Upper lobe of left lung (tissue), 6 donors: ENCODE data around the gene PCYOX1L. TPM values are rescaled to one million over a fixed set of nuclear protein-coding genes. Genes with fewer than 3 reads are reported as not detected.

Experiments used
- ATAC-seq, 2 donors: fragments of 200-7000 bp; cut with Tn5 transposase; one replicate each; pipeline ENCODE4 v1.9.1; 2022; ENCODE audit warnings: mild to moderate bottlenecking in 2 of 2, moderate library complexity in 2 of 2; ENCODE audit not compliant: low FRiP score in 2 of 2
- DNase-seq, 2 donors: peaks; one replicate each; pipeline ENCODE4 v3.0.0-alpha.2; 2019 to 2020
- H3K27ac ChIP-seq, 4 donors: fragments of 200-600 bp; sonication (generic); one replicate each; pipeline ENCODE4 v1.5.1; 2016 to 2019
- H3K27me3 ChIP-seq, 4 donors: fragments of 200-600 bp; sonication (generic); one replicate each; pipeline ENCODE4 v1.5.1; 2017 to 2019
- H3K36me3 ChIP-seq, 4 donors: fragments of 200-600 bp; sonication (generic); one replicate each; pipeline ENCODE4 v1.5.1; 2016 to 2019
- H3K4me1 ChIP-seq, 4 donors: fragments of 200-600 bp; sonication (generic); one replicate each; pipeline ENCODE4 v1.5.1; 2018 to 2019
- H3K4me3 ChIP-seq, 4 donors: fragments of 200-600 bp; sonication (generic); one replicate each; pipeline ENCODE4 v1.5.1; 2017 to 2019; ENCODE audit warnings: mild to moderate bottlenecking in 2 of 4, moderate library complexity in 1 of 4
- H3K9me3 ChIP-seq, 4 donors: fragments of 200-600 bp; sonication (generic); one replicate each; pipeline ENCODE4 v1.5.1; 2018 to 2019
- EP300 ChIP-seq, 4 donors: sonication (generic); formaldehyde crosslinking; IDR thresholded peaks; one replicate each; pipeline ENCODE4 v1.5.1; 2017; ENCODE audit warnings: antibody characterized with exemption in 4 of 4, control low read depth in 2 of 4
- POLR2A ChIP-seq, 4 donors: fragments of 450-650 bp; IDR thresholded peaks; one replicate each; pipeline ENCODE4 v1.5.1; 2016 to 2017; ENCODE audit warnings: antibody characterized with exemption in 4 of 4, mild to moderate bottlenecking in 2 of 4
- POLR2AphosphoS5 ChIP-seq, 2 donors: sonication (generic); formaldehyde crosslinking; IDR thresholded peaks; one replicate each; pipeline ENCODE4 v1.5.1; 2017; ENCODE audit warnings: antibody characterized with exemption in 2 of 2
- WGBS, 2 donors: methylation state at CpG; one replicate each; pipeline ENCODE4 v1.1.5; 2017 to 2018; 5-methylcytosine and 5-hydroxymethylcytosine counted together
- total RNA-seq, 6 donors: library from RNA; depleted of rRNA in 4 of 6; stranded (reverse); fragments of >200 nt in 4 of 6; gene quantifications; one replicate each; pipeline versions ENCODE4 v1.1.0 to v1.2.1, GENCODE V29; 2016 to 2021
- TF ChIP-seq, protein P1 (sequence below), 6 experiments: fragments of 450-650 bp in 4 of 6; fragments of 200-600 bp in 2 of 6; sonication (generic) in 2 of 6; IDR thresholded peaks; one replicate each; pipeline ENCODE4 v1.5.1; 2016 to 2019; ENCODE audit warnings: antibody characterized with exemption in 6 of 6
- donor health status: DM: no; HTN: no; CAD: no; lungs with moderate emphysema.
- donor health status: DM: no; HTN: yes; CAD: no; lungs with severe emphysema.

The PCYOX1L gene
- total RNA-seq, 6 donors from 2014 or later, result 3.2 to 10.1 (median 5.0) TPM

DNA sequence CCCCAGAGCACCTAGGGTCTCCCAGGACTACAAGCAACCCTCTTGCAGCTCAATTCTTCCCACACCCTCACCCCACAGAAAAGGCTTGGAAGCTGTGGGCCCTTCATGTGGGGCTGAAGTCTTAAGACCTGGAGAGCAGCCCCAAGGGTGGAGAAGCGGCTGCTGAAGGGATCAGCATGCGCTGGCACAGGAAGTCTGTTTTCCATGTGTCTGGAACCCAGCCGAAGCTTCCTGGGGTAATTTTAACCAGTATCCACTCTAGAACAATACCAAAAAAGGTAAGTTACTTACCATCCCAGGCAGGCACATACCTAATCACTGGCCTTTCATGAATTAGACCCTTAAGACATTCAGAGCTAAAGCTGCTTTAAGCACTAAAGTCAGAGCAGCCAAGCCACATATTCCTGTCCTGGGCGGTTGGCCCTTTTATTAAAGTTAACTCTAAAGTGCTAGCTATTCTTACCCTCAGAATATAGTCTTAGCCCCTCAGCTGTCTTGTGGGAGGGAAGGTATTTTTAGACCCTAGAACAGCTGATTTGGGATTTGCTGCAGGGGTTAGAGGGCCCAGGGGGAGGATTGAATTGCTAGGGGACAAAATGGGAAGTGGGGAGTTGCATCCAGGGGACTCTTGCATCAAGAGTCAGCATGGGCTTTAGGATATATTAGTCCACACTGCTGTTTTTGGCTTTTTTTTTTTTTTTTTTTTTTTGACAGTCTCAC is 14.4 kb downstream of the PCYOX1L start:
- ATAC-seq, result no peak
- TF ChIP-seq POLR2A (IDR thresholded peaks at IDR 0.05) (no peak), POLR2AphosphoS5 (IDR thresholded peaks at IDR 0.05) (no peak), EP300 (IDR thresholded peaks at IDR 0.05) (no peak)
- TF ChIP-seq, protein P1, sequence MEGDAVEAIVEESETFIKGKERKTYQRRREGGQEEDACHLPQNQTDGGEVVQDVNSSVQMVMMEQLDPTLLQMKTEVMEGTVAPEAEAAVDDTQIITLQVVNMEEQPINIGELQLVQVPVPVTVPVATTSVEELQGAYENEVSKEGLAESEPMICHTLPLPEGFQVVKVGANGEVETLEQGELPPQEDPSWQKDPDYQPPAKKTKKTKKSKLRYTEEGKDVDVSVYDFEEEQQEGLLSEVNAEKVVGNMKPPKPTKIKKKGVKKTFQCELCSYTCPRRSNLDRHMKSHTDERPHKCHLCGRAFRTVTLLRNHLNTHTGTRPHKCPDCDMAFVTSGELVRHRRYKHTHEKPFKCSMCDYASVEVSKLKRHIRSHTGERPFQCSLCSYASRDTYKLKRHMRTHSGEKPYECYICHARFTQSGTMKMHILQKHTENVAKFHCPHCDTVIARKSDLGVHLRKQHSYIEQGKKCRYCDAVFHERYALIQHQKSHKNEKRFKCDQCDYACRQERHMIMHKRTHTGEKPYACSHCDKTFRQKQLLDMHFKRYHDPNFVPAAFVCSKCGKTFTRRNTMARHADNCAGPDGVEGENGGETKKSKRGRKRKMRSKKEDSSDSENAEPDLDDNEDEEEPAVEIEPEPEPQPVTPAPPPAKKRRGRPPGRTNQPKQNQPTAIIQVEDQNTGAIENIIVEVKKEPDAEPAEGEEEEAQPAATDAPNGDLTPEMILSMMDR (IDR thresholded peaks at IDR 0.05), result no peak
- DNase-seq, result no peak
- 85 to 86% methylated on average over 4 of the region's 4 CpGs for WGBS, 2 donors
- Histone ChIP-seq H3K27ac (no peak overlapping the region), H3K27me3 (no peaks in the 10 kb centered on the region), H3K4me1 (peaks cover 0 to 7% (median 6%) of the 10 kb centered on the region in 4 donors), H3K4me3 (no peak overlapping the region), H3K36me3 (no peaks in the 10 kb centered on the region), H3K9me3 (no peaks in the 10 kb centered on the region)

DNA sequence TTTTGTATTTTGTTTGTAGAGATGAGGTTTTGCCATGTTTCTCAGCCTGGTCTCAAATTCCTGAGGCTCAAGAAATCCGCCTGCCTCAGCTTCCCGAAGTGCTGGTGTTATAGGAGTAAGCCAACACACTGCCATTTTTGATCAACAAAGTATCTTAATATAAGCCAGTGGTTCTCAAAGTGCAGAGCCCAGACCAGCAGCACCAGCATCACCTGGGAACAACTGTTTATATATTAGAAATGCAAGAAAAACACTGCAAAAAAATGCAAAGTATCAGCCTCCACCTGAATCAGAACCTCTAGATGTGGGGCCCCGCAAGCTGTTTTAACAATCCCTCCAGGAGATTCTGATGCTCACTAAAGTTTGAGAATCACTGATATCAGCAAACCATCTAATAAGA is 15.1 kb downstream of the PCYOX1L start:
- Histone ChIP-seq H3K27ac (no peak overlapping the region), H3K9me3 (no peaks in the 10 kb centered on the region), H3K27me3 (no peaks in the 10 kb centered on the region), H3K36me3 (no peaks in the 10 kb centered on the region), H3K4me3 (no peak overlapping the region), H3K4me1 (peaks cover 0 to under 1% (median 0%) of the 10 kb centered on the region in 4 donors)
- ATAC-seq, result no peak
- WGBS, 2 donors, result 97 to 100% methylated on average over 3 of the region's 3 CpGs
- TF ChIP-seq POLR2A (IDR thresholded peaks at IDR 0.05) (no peak), POLR2AphosphoS5 (IDR thresholded peaks at IDR 0.05) (no peak), EP300 (IDR thresholded peaks at IDR 0.05) (no peak)
- TF ChIP-seq, protein P1 (IDR thresholded peaks at IDR 0.05), result no peak
- DNase-seq, result no peak

DNA sequence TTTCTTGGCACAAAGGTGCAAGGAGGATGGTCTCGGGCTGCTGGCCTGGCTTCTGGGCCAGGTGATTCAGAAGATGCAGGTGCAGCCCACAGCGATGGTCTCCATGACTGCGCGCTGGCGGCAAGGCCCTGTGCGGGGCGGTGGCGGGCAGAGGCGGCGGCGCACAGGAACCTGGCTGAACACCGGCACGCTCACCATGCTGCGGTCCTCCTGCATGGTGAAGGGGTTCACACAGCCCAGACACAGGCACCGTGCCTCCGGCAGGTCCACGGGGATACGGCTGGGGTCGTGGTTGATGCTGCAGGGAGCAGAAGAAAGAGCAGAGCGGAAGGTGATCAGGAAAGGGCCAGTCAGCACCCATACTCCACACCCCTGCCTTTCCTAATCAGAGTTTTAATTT is 16.5 kb downstream of the PCYOX1L start:
- H3K4me1 ChIP-seq, result no peaks in the 10 kb centered on the region
- no peaks in the 10 kb centered on the region for H3K27me3 ChIP-seq
- H3K4me3 ChIP-seq, result no peak overlapping the region
- 89 to 95% methylated on average over 19 to 20 of the region's 20 CpGs for WGBS, 2 donors
- no peaks in the 10 kb centered on the region for H3K36me3 ChIP-seq
- TF ChIP-seq POLR2A (IDR thresholded peaks at IDR 0.05), result no peak
- no peak for TF ChIP-seq EP300 (IDR thresholded peaks at IDR 0.05)
- no peak for TF ChIP-seq POLR2AphosphoS5 (IDR thresholded peaks at IDR 0.05)
- no peak for ATAC-seq
- H3K27ac ChIP-seq, result no peak overlapping the region
- DNase-seq, result peak in 1 of 2 donors; percentile 8
- H3K9me3 ChIP-seq, result no peaks in the 10 kb centered on the region

DNA sequence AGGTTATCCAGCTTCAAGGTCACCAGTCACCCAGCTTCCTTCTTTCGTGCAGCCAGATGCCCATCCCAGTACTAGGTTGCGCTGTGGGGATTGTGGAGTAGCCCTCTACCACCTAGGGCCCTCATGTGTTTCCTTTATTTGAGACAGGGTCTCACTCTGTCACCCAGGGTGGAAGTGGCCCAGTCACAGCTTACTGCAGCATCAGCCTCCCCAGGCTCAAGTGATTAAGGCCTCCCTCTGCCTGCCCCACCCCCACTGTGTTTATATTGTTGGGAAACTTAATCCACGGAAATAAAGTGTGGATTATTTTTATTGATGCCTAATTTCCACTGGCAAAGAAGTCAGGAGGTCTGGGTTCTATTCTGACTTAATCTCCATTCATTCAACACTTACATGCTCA is 17.0 kb downstream of the PCYOX1L start:
- no peak overlapping the region for H3K4me3 ChIP-seq
- ATAC-seq (no peak), DNase-seq (peak in 1 of 2 donors; percentile 7)
- no peaks in the 10 kb centered on the region for H3K27me3 ChIP-seq
- no peaks in the 10 kb centered on the region for H3K36me3 ChIP-seq
- 72 to 83% methylated on average over 3 of the region's 3 CpGs for WGBS, 2 donors
- H3K9me3 ChIP-seq, result no peaks in the 10 kb centered on the region
- no peak overlapping the region for H3K27ac ChIP-seq
- H3K4me1 ChIP-seq, result no peaks in the 10 kb centered on the region
- TF ChIP-seq POLR2AphosphoS5 (IDR thresholded peaks at IDR 0.05), result no peak
- TF ChIP-seq EP300 (IDR thresholded peaks at IDR 0.05), result no peak
- no peak for TF ChIP-seq POLR2A (IDR thresholded peaks at IDR 0.05)
- TF ChIP-seq, protein P1 (IDR thresholded peaks at IDR 0.05), result no peak

DNA sequence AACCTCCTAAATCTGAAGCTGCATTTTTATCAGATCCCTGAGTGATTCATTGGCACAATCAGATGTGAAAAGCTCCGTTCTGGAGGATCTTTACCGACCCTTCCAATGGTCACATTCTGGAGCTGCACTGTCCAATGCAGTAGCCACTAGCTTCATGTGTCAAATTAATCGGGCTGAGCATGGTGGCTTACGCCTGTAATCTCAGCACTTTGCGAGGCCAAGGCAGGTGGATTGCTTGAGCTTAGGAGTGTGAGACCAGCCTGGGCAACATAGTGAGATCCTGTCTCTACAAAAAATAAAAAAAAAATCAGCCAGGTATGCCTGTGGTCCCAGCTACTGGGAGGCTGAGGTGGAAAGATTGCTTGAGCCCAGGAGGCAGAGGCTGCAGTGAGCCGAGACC is 17.6 kb downstream of the PCYOX1L start:
- Histone ChIP-seq H3K27me3 (no peaks in the 10 kb centered on the region), H3K36me3 (no peaks in the 10 kb centered on the region), H3K4me3 (no peak overlapping the region), H3K27ac (no peak overlapping the region), H3K9me3 (no peaks in the 10 kb centered on the region), H3K4me1 (no peaks in the 10 kb centered on the region)
- DNase-seq (peak in 1 of 2 donors; percentile 10), ATAC-seq (no peak)
- TF ChIP-seq POLR2AphosphoS5 (IDR thresholded peaks at IDR 0.05) (no peak), EP300 (IDR thresholded peaks at IDR 0.05) (no peak), POLR2A (IDR thresholded peaks at IDR 0.05) (no peak)
- TF ChIP-seq, protein P1 (IDR thresholded peaks at IDR 0.05), result no peak
- WGBS, 2 donors, result 92 to 97% methylated on average over 6 of the region's 6 CpGs
